Activated CD8-positive, alpha-beta memory T cell treated with anti-CD3 and anti-CD28 coated beads, Interleukin-2, amount 50 U/mL, for 48 hours (primary cell): ENCODE data around the gene CKLF.
"Not testable (repeated sequence)": the region's sequence is repeated elsewhere in the genome, so short reads cannot be mapped to it uniquely, and the experiment has no call there.

Experiments used
- DNase-seq: peaks from one replicate; pipeline ENCODE4 v3.0.0-alpha.2; 2020

Gene CKLF

GRCh38 chr16:66600477-66600876, 48.1 kb downstream of the CKLF start:
- no peak for DNase-seq

GRCh38 chr16:66601471-66601870, 49.1 kb downstream of the CKLF start:
- DNase-seq, result no peak

- DNase-seq, result peak; percentile 85
Observed at GRCh38 chr16:66603537-66604375, 51.4 kb downstream of the CKLF start.

- DNase-seq, result peak; percentile 89
Observed at GRCh38 chr16:66604376-66605176, 52.2 kb downstream of the CKLF start, which contains the start of gene CMTM3. Gene CMTM3 (plus strand): TSS chr16:66604704. CDS start chr16:66604806, 102 bp downstream.

- DNase-seq, result peak; percentile 76
Observed at GRCh38 chr16:66605177-66605978, 53.0 kb downstream of the CKLF start.

- no peak for DNase-seq
Observed at GRCh38 chr16:66605979-66606751, 53.8 kb downstream of the CKLF start.

- DNase-seq, result peak; percentile 96
Observed at GRCh38 chr16:66608241-66609138, 56.1 kb downstream of the CKLF start.

- DNase-seq, result no peak
Observed at GRCh38 chr16:66609139-66609510, 56.7 kb downstream of the CKLF start.

GRCh38 chr16:66610111-66610820, 57.9 kb downstream of the CKLF start:
- DNase-seq, result no peak

- DNase-seq, result not testable (repeated sequence)
Observed at GRCh38 chr16:66611911-66612310, 59.5 kb downstream of the CKLF start.

- no peak for DNase-seq
Observed at GRCh38 chr16:66612422-66612821, 60.0 kb downstream of the CKLF start.

GRCh38 chr16:66614161-66614802, 61.9 kb downstream of the CKLF start:
- DNase-seq, result no peak
